Measurements from ENCODE around the gene NFASC.

NFASC gene

GRCh38 chr1:204875255-204875654 lies 4.6 kb downstream of the NFASC start:
- no peak overlapping the region for H3K27ac ChIP-seq (ENCODE audit: low read length)
- no peaks in the 10 kb centered on the region for H3K9me2 ChIP-seq (replicated peaks; ENCODE audit: insufficient read depth, low read length)
- no peak for DNase-seq
- H3K9ac ChIP-seq (ENCODE audit: low read length), result no peak overlapping the region
- no peak for TF ChIP-seq CTCF (IDR thresholded peaks at IDR 0.05; ENCODE audit: low read length)
- no peak for TF ChIP-seq EZH2 (optimal IDR thresholded peaks at IDR 0.05; ENCODE audit: low read depth, low read length)
- TF ChIP-seq EZH2phosphoT487 (IDR thresholded peaks at IDR 0.05; ENCODE audit: low read length), result no peak
- no peak overlapping the region for H2AFZ ChIP-seq (ENCODE audit: low read length)
- no peaks in the 10 kb centered on the region for H3K27me3 ChIP-seq (replicated peaks; ENCODE audit: insufficient read depth, low read length)
- no peaks in the 10 kb centered on the region for H3K79me2 ChIP-seq (ENCODE audit: low read length)
- no peak overlapping the region for H3K4me2 ChIP-seq (ENCODE audit: low read depth, low read length)
- H4K20me1 ChIP-seq (ENCODE audit: insufficient read depth, low read length), result no peaks in the 10 kb centered on the region
- no peak overlapping the region for H3K4me3 ChIP-seq (ENCODE audit: low read length)
- H3K9me3 ChIP-seq (replicated peaks; ENCODE audit: insufficient read depth, low read length), result no peaks in the 10 kb centered on the region
- H3K4me1 ChIP-seq (ENCODE audit: low read length), result no peaks in the 10 kb centered on the region
- H3K36me3 ChIP-seq (replicated peaks; ENCODE audit: insufficient read depth, low read length), result no peaks in the 10 kb centered on the region
- H3F3A ChIP-seq (ENCODE audit: insufficient read depth, low read length), result no peaks in the 10 kb centered on the region

GRCh38 chr1:204878621-204879234 lies 8.1 kb downstream of the NFASC start:
- no peak for DNase-seq
- no peak overlapping the region for H3K4me3 ChIP-seq (ENCODE audit: low read length)
- no peaks in the 10 kb centered on the region for H3K79me2 ChIP-seq (ENCODE audit: low read length)
- no peak for TF ChIP-seq EZH2 (optimal IDR thresholded peaks at IDR 0.05; ENCODE audit: low read depth, low read length)
- no peak for TF ChIP-seq CTCF (IDR thresholded peaks at IDR 0.05; ENCODE audit: low read length)
- no peak for TF ChIP-seq EZH2phosphoT487 (IDR thresholded peaks at IDR 0.05; ENCODE audit: low read length)
- H3K4me2 ChIP-seq (ENCODE audit: low read depth, low read length), result no peak overlapping the region
- H3K36me3 ChIP-seq (replicated peaks; ENCODE audit: insufficient read depth, low read length), result no peaks in the 10 kb centered on the region
- no peak overlapping the region for H2AFZ ChIP-seq (ENCODE audit: low read length)
- no peaks in the 10 kb centered on the region for H3K4me1 ChIP-seq (ENCODE audit: low read length)
- no peak overlapping the region for H3K9ac ChIP-seq (ENCODE audit: low read length)
- H3K27me3 ChIP-seq (replicated peaks; ENCODE audit: insufficient read depth, low read length), result no peaks in the 10 kb centered on the region
- H3F3A ChIP-seq (ENCODE audit: insufficient read depth, low read length), result no peaks in the 10 kb centered on the region
- H4K20me1 ChIP-seq (ENCODE audit: insufficient read depth, low read length), result no peaks in the 10 kb centered on the region
- no peaks in the 10 kb centered on the region for H3K9me3 ChIP-seq (replicated peaks; ENCODE audit: insufficient read depth, low read length)
- no peaks in the 10 kb centered on the region for H3K9me2 ChIP-seq (replicated peaks; ENCODE audit: insufficient read depth, low read length)
- H3K27ac ChIP-seq (ENCODE audit: low read length), result no peak overlapping the region

GRCh38 chr1:204879351-204879750 lies 8.7 kb downstream of the NFASC start:
- DNase-seq, result no peak
- no peak overlapping the region for H3K4me3 ChIP-seq (ENCODE audit: low read length)
- no peaks in the 10 kb centered on the region for H3K27me3 ChIP-seq (replicated peaks; ENCODE audit: insufficient read depth, low read length)
- no peaks in the 10 kb centered on the region for H4K20me1 ChIP-seq (ENCODE audit: insufficient read depth, low read length)
- H3K4me1 ChIP-seq (ENCODE audit: low read length), result no peaks in the 10 kb centered on the region
- no peak for TF ChIP-seq CTCF (IDR thresholded peaks at IDR 0.05; ENCODE audit: low read length)
- no peak for TF ChIP-seq EZH2 (optimal IDR thresholded peaks at IDR 0.05; ENCODE audit: low read depth, low read length)
- no peak for TF ChIP-seq EZH2phosphoT487 (IDR thresholded peaks at IDR 0.05; ENCODE audit: low read length)
- no peaks in the 10 kb centered on the region for H3F3A ChIP-seq (ENCODE audit: insufficient read depth, low read length)
- H2AFZ ChIP-seq (ENCODE audit: low read length), result no peak overlapping the region
- H3K79me2 ChIP-seq (ENCODE audit: low read length), result no peaks in the 10 kb centered on the region
- H3K36me3 ChIP-seq (replicated peaks; ENCODE audit: insufficient read depth, low read length), result no peaks in the 10 kb centered on the region
- H3K4me2 ChIP-seq (ENCODE audit: low read depth, low read length), result no peak overlapping the region
- H3K9me3 ChIP-seq (replicated peaks; ENCODE audit: insufficient read depth, low read length), result no peaks in the 10 kb centered on the region
- H3K9ac ChIP-seq (ENCODE audit: low read length), result no peak overlapping the region
- no peak overlapping the region for H3K27ac ChIP-seq (ENCODE audit: low read length)
- no peaks in the 10 kb centered on the region for H3K9me2 ChIP-seq (replicated peaks; ENCODE audit: insufficient read depth, low read length)

Measured in MM.1S (cell line).